HL-60 (cell line): ENCODE measurements around the gene RAB40B.

Experiments
- POLR2AphosphoS5 ChIP-seq: IDR thresholded peaks from 2 replicates; pipeline ENCODE4 v1.6.1; 2012; ENCODE audit warnings: low read depth
- SPI1 ChIP-seq: IDR thresholded peaks from 2 replicates; pipeline ENCODE4 v1.6.1; 2012; ENCODE audit warnings: low read depth, mild to moderate bottlenecking, borderline replicate concordance
- TF ChIP-seq, protein P1 (sequence below): IDR thresholded peaks from one replicate; pipeline ENCODE4 v1.5.1; 2011; ENCODE audit warnings: low read length, control low read depth, inconsistent platforms; ENCODE audit not compliant: insufficient read depth
- TF ChIP-seq, protein P2 (sequence below): IDR thresholded peaks from 2 replicates; pipeline ENCODE4 v1.6.1; 2012; ENCODE audit warnings: low read depth; ENCODE audit not compliant: insufficient replicate concordance

DNA sequence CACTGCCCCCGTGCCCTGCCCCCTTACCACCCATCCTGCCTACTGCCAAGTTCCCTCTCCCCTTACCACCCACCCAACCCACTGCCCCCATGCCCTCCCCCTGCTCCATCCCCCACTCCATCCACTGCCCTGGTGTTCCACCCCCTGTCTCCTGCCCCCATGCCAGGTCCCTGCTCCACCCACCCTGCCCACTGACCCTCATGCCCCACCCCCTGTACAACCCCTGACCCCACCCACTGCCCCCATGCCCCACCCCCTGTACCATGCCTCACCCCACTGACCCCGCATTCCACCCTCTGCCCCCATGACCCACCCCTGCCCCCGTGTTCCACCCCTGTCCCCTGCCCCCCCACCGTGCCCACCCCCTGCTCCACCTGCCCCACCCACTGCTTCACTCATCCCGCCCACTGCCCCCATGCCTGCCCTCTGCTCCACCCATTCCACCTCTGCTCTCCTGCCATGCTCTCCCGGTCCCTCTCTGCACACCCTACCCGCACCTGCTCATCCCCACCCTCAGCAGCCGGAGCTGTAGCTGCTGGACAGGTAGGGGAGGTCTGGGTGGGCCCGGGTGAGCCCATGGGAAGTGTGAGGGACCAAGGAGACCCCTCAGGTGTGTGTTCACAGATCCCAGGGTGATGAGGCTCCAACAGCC is 10.7 kb upstream of the RAB40B start:
- TF ChIP-seq, protein P1, sequence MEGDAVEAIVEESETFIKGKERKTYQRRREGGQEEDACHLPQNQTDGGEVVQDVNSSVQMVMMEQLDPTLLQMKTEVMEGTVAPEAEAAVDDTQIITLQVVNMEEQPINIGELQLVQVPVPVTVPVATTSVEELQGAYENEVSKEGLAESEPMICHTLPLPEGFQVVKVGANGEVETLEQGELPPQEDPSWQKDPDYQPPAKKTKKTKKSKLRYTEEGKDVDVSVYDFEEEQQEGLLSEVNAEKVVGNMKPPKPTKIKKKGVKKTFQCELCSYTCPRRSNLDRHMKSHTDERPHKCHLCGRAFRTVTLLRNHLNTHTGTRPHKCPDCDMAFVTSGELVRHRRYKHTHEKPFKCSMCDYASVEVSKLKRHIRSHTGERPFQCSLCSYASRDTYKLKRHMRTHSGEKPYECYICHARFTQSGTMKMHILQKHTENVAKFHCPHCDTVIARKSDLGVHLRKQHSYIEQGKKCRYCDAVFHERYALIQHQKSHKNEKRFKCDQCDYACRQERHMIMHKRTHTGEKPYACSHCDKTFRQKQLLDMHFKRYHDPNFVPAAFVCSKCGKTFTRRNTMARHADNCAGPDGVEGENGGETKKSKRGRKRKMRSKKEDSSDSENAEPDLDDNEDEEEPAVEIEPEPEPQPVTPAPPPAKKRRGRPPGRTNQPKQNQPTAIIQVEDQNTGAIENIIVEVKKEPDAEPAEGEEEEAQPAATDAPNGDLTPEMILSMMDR: no peak
- TF ChIP-seq POLR2AphosphoS5 (no peak), SPI1 (no peak)
- TF ChIP-seq, protein P2, sequence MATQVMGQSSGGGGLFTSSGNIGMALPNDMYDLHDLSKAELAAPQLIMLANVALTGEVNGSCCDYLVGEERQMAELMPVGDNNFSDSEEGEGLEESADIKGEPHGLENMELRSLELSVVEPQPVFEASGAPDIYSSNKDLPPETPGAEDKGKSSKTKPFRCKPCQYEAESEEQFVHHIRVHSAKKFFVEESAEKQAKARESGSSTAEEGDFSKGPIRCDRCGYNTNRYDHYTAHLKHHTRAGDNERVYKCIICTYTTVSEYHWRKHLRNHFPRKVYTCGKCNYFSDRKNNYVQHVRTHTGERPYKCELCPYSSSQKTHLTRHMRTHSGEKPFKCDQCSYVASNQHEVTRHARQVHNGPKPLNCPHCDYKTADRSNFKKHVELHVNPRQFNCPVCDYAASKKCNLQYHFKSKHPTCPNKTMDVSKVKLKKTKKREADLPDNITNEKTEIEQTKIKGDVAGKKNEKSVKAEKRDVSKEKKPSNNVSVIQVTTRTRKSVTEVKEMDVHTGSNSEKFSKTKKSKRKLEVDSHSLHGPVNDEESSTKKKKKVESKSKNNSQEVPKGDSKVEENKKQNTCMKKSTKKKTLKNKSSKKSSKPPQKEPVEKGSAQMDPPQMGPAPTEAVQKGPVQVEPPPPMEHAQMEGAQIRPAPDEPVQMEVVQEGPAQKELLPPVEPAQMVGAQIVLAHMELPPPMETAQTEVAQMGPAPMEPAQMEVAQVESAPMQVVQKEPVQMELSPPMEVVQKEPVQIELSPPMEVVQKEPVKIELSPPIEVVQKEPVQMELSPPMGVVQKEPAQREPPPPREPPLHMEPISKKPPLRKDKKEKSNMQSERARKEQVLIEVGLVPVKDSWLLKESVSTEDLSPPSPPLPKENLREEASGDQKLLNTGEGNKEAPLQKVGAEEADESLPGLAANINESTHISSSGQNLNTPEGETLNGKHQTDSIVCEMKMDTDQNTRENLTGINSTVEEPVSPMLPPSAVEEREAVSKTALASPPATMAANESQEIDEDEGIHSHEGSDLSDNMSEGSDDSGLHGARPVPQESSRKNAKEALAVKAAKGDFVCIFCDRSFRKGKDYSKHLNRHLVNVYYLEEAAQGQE: no peak
